HuH-7 (cell line): ENCODE results near the gene RNF187.
A peak's percentile ranks its signal among the peaks of the same experiment; 100 is the strongest.
"Not testable (repeated sequence)": the region's sequence is repeated elsewhere in the genome, so short reads cannot be mapped to it uniquely, and the experiment has no call there.

ENCODE experiments used
- DNase-seq: peaks from one replicate; pipeline ENCODE4 v3.0.0; 2011; ENCODE audit warnings: low spot score

Gene RNF187

DNA sequence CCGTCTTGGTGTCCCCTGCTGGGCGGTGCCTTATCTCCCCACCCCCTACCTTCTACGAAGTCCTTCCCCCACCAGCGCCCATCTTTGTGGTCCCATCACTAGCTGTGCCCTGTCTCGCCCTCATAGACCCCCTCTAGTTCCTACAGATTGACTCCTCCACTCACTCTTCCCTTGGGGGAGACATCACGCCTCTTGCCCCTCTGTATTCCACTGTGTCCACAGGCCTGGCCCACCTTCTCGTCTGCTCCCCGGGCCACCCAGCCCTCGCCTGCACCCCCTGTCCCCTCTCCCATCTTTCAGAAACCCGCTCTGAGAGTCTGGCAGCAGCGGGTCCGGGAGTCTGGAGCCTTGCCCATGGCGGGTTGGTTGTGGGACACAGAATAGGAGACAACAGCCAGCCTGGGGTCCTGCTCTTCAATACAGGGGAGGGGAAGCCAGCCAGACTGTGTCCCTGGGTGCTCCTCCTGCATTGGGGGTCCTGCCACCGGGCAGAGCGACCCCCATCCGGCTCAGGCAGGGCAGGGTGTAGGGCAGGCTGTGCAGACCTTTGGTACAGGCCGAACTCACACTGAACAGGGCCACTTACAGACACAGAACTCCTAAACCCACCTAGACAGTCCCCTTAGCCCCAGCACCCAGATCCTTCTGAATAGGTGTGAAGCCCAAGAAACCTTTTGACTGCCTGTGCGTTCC is 1.1 kb downstream of the RNF187 start:
- no peak for DNase-seq

DNA sequence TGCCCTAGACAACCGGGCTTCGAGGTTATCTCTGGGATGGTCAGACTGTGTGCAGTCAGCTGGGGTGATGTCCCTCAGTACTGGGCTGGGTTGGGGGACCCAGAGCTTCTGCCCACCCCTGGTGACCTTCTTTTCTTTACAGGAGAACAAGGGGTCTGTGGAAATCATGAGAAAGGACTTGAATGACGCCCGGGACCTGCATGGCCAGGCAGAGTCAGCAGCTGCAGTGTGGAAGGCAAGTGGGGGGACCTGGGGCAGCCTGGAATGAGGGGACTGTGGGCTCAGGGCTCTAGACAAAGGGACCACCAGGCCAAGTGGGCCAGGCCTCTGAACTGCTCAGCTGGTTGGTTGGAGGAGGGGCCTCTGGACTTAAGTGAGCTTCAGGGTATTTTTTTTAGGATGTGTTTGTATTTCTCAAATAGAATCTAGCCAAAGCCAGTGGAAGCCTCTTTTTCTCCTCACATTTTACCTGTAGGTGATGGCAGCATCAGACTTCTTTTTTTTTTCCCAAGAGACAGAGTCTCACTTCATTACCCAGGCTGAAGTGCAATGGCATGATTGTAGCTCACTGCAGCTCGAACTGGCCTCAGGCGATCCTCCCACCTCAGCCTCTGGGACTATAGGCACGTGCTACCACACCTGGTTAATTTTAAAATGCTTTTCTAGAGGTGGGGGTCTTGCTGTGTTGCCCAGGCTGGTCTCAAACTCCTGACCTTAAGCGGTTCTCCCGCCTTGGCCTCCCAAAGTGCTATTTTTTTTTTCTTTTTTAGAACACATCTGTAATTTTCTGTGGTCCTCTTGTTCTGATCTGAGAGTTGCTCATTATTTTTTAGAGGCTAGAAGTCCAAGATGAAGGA is 1.9 kb downstream of the RNF187 start:
- no peak for DNase-seq

DNA sequence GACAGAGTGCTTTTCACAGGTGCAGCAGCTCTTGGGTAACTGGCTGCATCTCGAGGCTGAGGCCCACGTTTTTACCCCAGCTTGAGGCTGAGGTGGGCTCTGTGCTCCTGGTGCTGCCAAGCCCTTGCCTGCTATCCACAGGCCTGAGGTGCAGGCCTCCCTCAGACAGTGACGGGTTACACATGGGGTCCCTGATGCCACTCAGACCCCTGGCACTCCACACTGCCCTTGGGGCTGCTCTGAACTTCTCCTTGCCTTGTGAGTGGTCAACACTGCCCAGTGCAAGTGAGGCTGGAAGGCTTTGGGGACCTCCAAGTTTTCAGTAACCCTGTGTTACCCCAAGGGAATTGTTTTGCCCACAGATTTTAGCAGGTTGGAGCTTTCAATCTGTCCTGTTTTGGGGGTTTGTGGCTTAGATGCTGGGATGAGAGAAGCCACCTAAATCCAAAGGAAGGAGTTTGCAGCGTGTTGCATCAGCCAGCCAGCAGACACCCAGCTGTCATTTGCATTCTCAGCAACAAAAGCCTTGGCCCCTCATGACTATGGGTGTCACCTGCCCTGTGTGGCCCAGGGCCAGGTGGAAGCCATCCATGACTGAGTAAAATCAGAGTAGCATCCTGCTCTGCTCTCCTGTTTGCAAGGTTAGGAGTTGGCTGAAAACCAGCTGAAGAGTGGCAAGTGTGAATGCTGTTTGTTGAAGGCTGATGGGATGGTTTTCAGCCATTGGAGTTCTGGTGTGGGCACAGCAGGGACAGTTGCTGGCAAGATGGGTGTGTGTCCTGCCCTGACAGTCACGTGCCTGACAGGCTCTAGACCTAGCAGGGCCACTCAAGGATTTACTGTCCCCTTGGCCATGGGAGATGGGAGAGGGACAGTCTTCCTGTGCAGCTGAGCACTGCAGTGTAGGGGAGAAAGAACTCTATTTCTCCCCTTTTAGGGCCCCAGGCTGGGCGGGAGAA is 3.2 kb downstream of the RNF187 start:
- DNase-seq, result no peak

DNA sequence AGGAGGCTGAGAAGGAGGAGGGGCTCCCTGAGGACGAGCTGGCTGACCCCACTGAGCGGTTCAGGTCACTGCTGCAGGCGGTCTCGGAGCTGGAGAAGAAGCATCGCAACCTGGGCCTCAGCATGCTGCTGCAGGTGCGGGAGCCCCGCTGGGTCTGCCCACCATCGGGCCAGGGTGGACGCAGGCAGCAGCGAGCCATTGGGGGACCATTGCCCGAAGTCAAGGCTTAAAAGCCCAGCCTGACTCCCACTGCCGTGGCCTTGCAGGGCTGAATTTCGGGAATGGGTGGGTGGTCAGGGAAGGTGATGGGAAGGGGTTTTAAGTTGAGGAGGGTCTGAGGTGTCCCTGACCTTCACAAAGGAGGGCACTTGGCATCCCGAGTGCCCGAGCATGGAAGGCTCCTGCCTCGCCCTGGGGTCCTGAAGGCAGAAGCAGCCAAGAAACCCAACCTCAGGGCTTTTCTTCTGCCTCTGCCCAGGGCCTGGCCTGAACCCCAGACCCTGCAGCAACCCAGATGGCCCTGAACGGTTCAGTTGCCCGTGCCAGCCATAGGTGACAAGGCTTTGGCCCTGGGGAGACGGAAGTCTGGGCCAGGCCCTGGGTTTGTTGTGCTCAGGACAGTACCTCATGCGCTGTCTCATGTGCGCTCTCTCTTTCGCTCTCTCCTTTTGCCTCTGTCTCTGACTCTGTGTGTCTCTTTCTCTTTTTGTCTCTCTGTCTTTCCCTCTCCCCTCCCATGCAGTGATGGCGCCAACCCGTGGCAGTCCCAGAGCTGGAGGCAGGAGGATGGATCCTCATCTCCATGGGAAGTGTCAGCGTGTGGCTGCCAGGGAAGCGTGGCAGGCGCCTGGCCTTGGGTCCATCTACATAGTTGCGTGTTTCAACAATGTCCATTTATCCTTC is 6.2 kb downstream of the RNF187 start:
- DNase-seq, result no peak

DNA sequence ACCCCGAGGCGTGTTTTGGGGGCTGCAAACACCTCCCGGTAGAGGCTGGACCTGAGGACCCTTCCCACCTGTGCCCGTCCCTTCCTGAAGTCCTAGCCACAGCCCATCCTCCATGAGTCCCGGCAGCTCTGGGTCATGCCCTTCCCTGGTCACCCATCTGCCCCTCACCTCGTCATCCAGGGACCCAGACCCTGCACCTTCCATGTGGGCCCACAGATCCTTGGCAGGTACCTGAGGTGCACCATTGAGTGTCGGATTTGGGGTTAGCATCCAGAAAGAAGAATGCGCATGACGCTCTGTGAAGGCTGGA is 6.8 kb downstream of the RNF187 start:
- no peak for DNase-seq

DNA sequence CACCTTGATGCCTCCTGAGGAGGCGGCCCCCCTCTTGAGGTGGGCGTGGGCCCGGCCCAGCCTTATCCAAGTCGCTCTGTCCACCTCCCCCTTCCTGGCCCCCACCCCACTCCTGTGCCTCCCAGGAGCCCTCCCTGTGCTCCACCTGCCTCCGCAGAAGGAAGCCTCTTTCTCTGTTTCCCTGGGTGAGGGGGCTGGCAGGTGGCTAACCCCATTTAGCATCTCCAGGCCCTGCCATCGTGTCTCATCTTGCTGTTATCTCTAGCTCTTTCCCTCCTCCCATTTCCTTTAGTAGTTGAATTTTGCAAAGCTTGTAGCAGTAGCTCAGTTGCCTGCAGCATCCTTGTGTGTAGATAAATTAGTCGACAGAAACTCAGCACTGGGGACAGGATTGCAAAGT is 7.2 kb downstream of the RNF187 start:
- DNase-seq, result no peak

DNA sequence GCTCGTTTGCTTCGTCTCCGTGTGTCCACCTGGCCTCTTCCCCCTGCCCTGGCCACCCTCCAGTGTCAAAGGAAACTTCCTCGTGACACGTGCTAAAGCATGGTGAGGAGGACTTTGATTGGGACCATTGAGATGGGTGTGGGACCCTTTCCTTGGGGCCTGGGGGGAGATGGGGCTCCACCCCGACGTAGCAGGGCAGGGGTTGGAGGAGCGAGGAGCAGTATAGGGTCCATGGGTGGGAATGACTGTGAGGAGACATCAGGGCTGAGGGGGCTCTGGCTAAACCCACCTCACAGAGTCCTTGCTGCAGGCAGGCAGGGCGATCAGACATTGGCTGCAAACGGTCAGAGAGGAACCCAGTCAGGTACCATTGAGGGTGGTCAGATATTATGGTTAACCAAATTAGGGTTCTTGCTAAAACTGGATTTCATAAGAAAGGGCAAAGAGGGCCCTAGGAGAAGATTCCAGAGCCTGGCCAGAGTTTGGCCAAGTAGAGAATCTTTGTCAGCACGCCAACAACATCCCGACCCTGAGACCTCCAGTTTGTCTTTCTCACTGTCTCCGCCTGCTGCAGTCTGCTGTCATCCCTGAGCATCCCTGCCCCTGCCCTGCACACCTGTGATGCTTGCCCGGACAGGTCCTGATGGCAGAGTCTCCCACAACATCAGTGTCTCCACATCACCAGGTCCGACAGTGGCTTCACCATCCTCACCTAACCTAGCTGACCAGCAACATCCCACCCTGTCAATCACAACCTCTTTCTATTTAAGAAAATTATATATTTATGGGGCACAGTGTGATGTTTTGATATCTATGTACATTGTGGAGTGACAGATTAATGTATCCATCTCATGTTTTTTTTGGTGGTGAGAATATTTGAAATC is 8.0 kb downstream of the RNF187 start:
- DNase-seq, result no peak

DNA sequence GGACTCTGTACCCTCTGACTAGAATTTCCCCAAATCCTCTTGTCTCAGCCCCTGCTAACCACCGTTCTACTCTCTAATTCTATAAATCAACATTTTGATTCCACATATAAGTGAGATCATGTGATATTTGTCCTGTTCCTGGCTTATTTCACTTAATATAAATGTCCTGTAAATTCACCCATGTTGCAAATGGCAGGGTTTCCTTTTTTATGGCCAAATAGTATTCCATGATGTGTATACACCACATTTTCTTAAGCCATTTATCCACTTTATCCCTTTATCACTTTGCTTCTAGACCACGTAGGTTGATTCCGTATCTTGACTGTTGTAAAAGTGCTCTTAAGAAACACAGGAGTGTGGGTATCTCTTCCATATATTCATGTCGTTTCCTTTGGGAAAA is 8.9 kb downstream of the RNF187 start:
- no peak for DNase-seq

DNA sequence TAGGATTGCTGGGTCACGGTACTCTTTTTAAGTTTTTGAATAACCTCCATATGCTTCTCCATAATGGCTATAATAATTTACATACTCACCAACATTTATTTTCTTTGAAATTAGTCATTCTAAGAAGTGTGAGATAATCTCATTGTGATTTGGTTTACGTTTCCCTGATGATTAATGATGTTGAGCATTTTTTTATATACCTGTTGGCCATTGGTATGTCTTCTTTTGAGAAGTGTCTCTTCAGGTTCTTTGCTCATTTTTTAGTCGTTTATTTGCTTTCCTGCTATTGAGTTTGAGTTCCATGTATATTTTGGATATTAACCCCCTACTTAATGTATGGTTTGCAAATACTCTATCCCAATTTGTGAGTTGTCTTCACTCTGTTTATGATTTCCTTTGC is 9.3 kb downstream of the RNF187 start:
- DNase-seq, result no peak

DNA sequence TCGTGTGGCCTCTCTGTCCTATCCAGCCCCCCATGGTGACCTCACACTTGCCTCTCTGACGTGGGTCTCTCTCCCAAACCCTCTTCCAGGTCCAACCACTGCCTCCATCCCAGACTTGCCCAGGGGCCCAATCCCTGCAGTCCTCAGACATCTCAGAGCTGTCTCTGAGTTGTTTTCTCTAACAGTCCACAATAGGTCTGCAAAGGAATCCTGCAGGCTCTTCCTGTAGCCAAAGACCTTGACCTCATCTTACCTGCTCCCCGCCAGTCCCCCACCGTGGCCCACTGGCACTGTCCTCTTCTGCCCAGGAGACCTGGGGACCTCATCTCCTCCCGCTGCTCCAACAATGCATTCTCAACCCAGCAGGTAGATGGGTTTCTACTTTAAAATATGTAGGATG is 10.0 kb downstream of the RNF187 start:
- no peak for DNase-seq

DNA sequence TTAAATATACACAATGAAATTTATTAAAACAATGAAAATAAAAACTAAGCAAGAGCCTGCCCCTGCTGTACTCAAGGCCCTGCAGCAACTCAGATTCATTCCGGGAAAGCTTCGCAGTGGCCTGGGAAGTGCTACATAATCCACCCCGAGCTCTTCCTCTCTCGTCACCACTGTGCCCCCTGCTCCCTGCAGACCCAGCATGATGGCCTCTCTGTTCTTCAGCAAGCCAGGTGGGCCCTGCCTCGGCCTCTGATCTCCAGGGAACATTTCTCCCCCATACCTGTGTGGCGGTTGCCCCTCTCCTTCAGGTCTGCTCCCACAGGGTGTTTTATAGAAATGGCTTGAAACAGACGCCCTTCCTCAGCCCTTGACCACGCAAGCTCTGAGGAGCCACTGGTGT is 10.6 kb downstream of the RNF187 start:
- no peak for DNase-seq

DNA sequence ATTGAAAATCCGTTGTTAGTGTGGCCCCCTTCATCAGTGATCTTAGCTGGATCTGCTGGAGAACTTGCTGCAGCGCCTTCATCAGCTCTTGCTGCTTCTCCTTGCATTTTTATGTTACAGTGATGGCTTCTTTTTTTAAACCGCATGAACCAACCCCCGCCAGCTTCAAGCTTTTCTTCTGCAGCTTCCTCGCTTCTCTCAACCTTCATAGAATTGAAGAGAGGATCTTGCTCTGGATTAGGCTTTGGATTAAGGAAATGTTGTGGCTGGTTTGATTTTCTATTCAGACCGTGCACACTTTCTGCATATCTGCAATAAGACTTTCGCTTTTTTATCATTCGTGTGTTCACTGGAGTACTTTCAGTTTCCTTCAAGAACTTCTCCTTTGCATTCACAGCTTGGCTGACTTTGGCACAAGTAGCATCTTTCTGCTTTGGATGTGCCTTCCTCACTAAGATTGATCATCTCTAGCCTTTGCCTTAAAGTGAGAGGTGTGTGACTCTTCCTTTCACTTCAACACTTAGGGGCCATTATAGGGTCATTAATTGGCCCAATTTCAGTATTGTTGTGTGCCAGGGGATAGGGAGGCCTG is 13.1 kb downstream of the RNF187 start:
- DNase-seq, result no peak

DNA sequence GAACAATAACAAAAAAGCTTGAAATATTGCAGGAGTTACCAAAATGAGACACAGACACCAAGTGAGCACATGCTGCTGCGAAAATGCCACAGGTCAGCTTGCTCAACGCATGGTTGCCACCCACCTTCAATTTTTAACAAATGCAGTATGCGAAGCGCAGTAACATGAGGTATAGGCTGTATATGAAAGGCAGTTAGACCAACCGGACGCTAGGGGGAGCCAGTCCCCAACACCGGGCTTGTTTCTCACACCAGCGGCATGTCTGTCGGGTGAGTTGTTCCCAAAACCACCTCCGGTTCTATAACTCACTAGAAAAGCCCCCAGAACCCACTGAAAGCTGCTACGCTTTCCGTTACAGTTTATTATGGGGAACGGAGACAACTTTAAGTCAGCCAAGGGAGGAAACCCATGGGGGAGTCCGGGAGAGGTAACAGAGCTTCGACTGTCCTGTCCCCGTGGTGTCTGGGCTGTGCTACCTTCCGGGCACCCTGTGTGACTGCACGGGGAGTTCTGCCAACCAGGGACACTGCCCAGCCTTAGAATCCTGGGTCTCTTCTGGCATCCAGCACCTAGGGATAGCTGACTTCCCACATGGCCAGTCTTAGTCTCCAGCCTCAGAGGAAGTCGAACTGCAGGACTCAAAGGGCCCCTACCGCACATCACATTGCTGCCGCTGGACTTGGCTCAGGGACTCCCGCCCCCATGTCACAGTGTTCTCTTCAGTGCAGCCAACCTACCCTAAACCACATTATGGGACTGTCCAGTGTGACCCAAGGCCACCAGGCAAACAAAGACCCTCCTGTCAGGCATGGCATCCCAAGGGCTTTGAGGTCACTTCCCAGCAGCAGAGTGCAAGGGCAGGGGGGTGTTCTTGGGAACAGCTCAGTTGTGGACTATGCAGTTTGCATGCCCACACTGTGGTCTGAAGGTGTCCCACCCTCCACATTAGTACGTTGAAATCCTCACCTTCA is 14.0 kb downstream of the RNF187 start:
- DNase-seq, result peak; percentile 88

DNA sequence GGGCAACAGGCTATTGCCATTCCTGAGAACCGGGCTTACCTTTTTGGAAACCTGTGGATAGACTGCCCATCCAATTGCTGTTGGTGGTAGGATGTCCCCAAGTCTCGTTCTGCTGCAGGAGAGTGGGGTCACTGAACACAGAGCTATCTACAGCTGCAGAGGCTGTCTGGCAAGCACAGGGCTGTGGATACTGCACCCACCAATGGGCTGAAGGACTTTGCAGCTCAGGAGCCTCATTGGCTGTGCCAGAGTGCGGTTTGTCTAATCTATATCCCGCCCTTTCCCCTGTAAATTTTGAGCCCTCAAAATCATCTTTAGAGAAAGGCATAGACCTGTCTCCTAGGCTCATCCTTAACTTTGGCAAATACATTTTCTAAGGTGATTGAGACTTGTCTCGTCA is 15.3 kb downstream of the RNF187 start:
- DNase-seq, result no peak

DNA sequence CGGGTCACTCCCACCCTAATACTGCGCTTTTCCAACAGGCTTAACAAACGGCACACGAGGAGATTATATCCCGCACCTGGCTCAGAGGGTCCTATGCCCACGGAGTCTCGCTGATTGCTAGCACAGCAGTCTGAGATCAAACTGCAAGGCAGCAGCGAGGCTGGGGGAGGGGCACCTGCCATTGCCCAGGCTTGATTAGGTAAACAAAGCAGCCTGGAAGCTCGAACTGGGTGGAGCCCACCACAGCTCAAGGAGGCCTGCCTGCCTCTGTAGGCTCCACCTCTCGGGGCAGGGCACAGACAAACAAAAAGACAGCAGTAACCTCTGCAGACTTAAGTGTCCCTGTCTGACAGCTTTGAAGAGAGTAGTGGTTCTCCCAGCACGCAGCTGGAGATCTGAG is 18.8 kb downstream of the RNF187 start:
- DNase-seq, result not testable (repeated sequence)

DNA sequence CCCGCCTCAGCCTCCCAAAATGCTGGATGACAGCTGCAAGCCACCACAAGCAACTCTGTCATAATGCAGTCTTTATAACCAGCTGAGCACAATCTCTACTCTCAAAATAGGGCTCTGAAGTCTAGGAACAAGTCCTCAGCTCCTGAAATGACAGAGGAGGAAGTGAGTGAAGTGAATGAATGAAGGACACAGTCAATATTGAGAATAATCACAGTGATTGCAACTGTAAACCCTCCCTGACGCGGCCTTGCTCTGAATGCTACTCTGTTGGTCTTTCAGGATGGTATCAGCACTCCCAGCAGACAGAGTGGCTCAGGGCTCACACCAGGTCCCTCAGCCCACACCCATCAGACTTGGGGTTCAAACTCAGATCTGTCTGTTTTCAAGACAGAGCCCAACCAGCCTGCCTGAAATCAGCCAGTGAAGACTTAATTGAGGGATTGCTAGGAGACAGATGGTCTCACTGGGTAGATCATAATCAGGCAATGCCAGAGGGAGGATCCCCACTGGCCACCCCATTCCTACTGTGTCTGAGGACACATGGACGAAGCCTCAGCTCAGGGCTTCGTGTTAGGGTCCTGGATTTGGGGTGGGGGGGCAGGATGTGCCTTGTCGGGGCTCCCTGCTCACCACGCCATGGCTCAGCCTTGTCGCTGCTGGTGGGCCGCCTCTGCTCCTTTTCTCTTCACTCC is 20.9 kb downstream of the RNF187 start:
- no peak for DNase-seq

DNA sequence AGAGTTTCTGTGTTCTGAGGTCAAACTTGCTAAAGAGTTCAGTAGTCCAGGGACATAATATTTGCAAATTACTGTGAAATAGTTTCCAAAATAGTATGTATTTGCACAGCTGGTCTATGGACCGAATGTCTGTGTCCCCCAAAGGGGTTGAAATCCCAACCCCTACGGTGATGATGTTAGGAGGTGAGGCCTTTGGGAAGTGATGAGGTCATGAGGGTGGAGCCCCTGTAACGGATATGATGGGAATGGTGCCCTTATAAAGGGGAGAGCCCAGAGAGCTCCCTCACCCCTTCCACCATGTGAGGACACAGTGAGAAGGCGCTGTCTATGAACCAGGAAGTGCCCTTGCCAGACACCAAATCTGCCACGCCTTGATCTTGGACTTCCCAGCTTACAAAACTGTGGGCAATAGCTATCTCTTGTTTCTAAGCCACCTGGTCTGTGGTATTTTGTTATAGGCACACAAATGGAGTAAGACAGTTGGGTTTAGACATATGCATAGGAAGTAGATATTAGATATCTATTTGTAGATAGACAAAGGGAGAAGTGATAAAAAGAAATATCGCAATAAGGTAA is 21.7 kb downstream of the RNF187 start:
- DNase-seq, result no peak
